ENCODE results near the gene DOK3.

Gene DOK3, protein sequence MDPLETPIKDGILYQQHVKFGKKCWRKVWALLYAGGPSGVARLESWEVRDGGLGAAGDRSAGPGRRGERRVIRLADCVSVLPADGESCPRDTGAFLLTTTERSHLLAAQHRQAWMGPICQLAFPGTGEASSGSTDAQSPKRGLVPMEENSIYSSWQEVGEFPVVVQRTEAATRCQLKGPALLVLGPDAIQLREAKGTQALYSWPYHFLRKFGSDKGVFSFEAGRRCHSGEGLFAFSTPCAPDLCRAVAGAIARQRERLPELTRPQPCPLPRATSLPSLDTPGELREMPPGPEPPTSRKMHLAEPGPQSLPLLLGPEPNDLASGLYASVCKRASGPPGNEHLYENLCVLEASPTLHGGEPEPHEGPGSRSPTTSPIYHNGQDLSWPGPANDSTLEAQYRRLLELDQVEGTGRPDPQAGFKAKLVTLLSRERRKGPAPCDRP

GRCh38 chr5:177509381-177509951 lies at the start of gene DOK3:
Gene DOK3 (minus strand): TSS chr5:177509826. CDS start chr5:177509540, 286 bp downstream.
- no peak for DNase-seq (ENCODE audit: low read depth in 3 of 3, low spot score in 1 of 3)

DNA sequence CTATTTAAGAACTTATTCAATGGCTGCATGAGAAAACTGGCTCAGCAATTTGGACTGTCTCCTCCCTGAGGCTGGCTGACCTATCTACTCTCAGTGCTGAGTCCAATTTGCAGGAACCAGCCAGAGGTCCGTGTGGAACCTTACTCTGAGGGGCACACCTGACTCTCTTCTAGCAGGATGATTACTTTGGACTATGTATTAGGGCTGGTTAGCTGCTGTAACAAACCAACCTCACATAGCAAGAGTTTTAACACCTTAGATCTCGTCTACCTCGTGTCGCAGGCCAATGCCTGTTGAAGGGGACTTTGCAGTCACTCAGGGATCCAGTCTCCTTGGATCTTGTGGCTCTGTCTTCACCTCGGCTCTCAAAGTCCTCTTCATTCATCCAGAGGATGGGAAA lies 48.2 kb upstream of the DOK3 start:
- no peak for DNase-seq (ENCODE audit: low read depth in 3 of 3, low spot score in 1 of 3)

GRCh38 chr5:177557041-177557647 lies 47.5 kb upstream of the DOK3 start:
- DNase-seq (ENCODE audit: low read depth in 3 of 3, low spot score in 1 of 3): no peak

- DNase-seq (ENCODE audit: low read depth in 3 of 3, low spot score in 1 of 3): no peak
Observed at GRCh38 chr5:177555665-177556064, 46.0 kb upstream of the DOK3 start.

- no peak for DNase-seq (ENCODE audit: low read depth in 3 of 3, low spot score in 1 of 3)
Observed at GRCh38 chr5:177555228-177555627, 45.6 kb upstream of the DOK3 start.

GRCh38 chr5:177554474-177555111 lies 45.0 kb upstream of the DOK3 start, which contains the start of gene FAM193B:
Gene FAM193B (minus strand): TSS chr5:177554563. CDS start chr5:177554458, 105 bp downstream.
- peak; percentile 85 to 96 (median 91) for DNase-seq (ENCODE audit: low read depth in 3 of 3, low spot score in 1 of 3)

GRCh38 chr5:177553671-177554429 lies 44.2 kb upstream of the DOK3 start:
- peak in 1 of 3 donors; percentile 29 for DNase-seq (ENCODE audit: low read depth in 3 of 3, low spot score in 1 of 3)

DNA sequence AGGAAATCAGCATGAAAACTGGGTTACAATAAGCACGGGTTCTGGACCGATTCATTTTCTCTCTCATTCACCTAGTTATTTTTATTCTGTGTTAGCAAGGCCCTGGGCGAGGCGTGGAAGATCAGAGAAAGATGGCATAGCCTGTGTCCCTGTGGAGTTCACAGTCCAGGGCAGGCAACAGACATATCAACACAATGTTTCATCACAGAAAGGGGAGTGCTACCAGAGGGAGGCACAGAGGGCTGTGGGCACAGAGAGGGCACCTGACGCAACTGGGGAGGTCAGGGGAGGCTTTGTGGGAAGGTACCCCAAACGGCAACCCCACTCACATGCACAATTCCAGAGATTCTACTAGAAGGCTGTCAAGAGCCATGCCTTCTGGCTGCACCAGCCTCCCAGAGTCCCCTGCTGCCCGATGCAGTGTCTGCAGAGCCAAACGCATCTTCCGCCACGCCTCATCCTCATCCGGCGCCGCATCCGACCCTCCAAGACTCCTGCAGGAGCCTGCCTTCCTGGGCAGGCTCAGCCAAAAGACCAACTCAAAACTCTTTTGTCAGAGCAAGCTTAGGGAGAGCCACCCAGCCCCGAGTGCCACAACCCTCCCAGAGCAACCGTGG lies 43.3 kb upstream of the DOK3 start:
- no peak for DNase-seq (ENCODE audit: low read depth in 3 of 3, low spot score in 1 of 3)

- no peak for DNase-seq (ENCODE audit: low read depth in 3 of 3, low spot score in 1 of 3)
Observed at GRCh38 chr5:177550122-177550521, 40.5 kb upstream of the DOK3 start.

GRCh38 chr5:177548495-177548894 lies 38.9 kb upstream of the DOK3 start:
- DNase-seq (ENCODE audit: low read depth in 3 of 3, low spot score in 1 of 3): no peak

DNA sequence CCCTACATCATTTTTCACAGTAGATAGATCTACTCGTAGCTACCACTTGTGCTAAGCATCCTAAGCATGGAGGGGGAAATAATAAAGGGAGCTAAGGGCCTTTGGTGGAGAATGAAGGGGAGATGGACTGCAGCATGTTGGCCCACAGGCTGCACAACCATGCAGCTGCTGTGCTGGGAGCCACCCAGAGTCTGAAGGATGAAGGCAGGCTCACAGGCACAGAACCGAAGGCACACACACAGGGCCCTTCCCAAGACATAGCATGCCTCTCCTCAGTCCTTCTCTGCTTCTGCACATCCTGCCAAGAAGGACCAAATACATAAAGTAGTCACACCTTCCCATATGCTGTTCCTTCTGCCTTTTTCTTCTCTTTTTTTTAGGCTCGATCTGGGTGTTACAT lies 38.1 kb upstream of the DOK3 start:
- no peak for DNase-seq (ENCODE audit: low read depth in 3 of 3, low spot score in 1 of 3)

GRCh38 chr5:177546258-177546741 lies 36.7 kb upstream of the DOK3 start:
- no peak for DNase-seq (ENCODE audit: low read depth in 3 of 3, low spot score in 1 of 3)

DNA sequence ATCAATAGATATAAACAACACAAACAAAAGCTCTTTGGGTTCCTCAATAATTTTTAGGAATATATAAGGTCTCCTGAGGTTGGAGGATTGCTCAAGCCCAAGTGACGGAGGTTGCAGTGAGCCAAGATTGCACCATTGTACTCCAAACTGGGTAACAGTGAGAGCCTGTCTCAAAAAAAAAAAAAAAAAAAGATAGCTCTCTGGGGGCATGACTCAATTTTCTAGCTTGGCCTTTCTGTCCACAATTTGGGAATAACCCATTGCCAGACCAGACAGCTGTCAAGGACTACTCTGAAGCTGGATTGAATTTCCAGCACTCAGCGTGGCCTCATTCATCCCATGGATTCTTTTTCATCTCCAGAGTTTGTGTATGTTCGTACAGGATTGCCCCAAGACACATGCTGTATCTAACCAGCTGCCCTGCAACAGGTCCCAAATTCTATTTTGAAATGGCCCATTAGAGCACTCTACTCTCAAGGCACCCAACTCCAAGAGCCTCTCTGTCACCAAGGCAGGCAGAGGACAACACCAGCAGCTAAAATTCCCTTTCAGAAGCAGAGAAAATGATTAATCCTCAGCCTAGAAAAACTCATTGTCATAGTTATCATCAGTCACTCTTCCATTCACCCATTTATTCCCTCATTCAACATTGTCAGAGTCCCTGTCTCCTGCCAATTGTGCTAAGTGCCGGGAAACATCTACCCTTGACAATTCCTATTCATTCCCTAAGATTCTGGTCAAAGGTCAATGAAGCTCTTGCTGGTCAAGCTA lies 36.0 kb upstream of the DOK3 start:
- no peak for DNase-seq (ENCODE audit: low read depth in 3 of 3, low spot score in 1 of 3)

DNA sequence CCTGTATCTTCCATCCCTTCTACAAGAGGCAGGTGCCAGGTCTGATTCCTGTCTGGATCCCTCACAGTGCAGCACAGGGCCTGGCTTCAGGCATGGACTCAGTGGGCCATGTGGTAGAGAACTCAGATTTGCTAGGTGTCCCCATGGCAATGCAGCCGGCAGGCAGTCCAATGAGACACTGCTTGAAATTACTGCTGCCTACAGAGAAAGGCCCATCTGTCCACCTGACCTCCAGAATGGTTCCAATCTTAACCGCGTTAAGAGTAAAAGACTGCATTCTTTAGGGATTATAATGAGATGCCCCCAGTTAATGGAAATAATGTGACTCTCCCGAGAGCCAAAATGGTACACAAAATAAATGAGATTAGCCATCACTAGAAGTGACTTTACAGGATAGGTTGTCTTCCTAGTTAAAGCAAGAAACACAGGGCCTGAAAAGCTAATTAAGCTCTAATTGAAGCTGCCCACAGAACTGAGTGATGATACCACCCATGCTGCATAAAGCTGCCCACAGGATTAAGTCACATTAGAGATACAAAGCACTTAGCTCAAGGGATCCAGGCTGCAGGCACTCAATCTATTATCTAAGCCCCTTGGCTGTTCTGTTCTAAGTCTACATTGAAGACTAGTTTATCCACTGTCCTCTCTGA lies 33.3 kb upstream of the DOK3 start:
- DNase-seq (ENCODE audit: low read depth in 3 of 3, low spot score in 1 of 3): no peak

DNA sequence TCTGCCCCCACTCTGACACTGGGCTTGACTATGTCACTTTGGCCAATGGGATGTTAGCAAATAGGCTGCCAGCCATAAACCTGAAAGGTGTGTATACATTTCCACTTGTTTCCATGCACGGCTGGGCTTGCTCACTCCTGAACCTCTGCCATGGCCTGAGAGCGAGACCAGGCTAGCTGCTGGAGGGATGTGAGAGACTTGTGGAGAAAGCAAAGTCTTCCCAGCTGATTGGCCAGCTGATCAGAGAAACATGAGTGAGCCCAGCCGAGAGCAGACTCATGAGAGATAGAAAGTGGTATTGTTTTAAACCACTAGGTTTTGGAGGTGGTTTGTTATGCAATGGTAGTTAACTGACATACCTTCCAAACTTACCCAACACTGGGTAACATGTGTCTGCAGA lies 30.8 kb upstream of the DOK3 start:
- DNase-seq (ENCODE audit: low read depth in 3 of 3, low spot score in 1 of 3): no peak

GRCh38 chr5:177539411-177539810 lies 29.8 kb upstream of the DOK3 start:
- DNase-seq (ENCODE audit: low read depth in 3 of 3, low spot score in 1 of 3): no peak

DNA sequence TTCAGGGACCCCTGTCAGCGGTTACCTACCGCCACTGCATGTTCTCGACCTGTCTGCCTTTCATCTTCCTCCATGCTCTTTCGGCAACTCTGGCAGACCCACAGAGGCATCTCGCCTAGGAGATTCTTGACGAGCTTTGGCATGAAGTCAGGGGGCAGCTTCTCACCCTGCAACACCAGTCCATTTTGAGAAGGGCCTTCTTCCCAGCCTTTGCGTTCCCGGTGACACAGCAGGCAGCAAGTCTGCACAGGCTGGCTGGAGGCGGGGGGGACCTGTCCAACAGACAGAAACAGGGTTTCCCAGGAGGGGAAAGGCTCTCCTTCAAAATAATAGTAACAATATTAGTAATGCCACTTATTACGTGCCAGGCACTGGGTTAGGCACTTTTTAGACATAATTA lies 29.2 kb upstream of the DOK3 start:
- no peak for DNase-seq (ENCODE audit: low read depth in 3 of 3, low spot score in 1 of 3)

- DNase-seq (ENCODE audit: low read depth in 3 of 3, low spot score in 1 of 3): no peak
Observed at GRCh38 chr5:177537389-177538361, 28.0 kb upstream of the DOK3 start.
